Panc1 (cell line): ENCODE measurements around the gene ZCCHC24.

Experiments used
- POLR2AphosphoS5 ChIP-seq: IDR thresholded peaks from 2 replicates; pipeline ENCODE4 v1.6.1; 2012; ENCODE audit warnings: mild to moderate bottlenecking, low read depth, low read length, moderate library complexity
- SIN3A ChIP-seq: IDR thresholded peaks from 2 replicates; pipeline ENCODE4 v1.6.1; 2012; ENCODE audit warnings: low read depth, mild to moderate bottlenecking, low read length, moderate library complexity, borderline replicate concordance; ENCODE audit not compliant: insufficient read depth
- TCF7L2 ChIP-seq: IDR thresholded peaks from 2 replicates; pipeline ENCODE4 v1.6.1; 2011; ENCODE audit warnings: mild to moderate bottlenecking, low read depth, low read length, inconsistent platforms
- TF ChIP-seq, protein P1 (sequence below): fragments of 450-650 bp; IDR thresholded peaks from 2 replicates; pipeline ENCODE4 v1.5.1; 2017; ENCODE audit warnings: mild to moderate bottlenecking
- TF ChIP-seq, protein P2 (sequence below), 2 experiments: IDR thresholded peaks; 2 replicates each; pipeline ENCODE4 v1.6.1; 2011 to 2012; ENCODE audit warnings: low read depth in 2 of 2, control low read depth in 1 of 2, low read length in 1 of 2, mild to moderate bottlenecking in 1 of 2, moderate library complexity in 1 of 2; ENCODE audit not compliant: insufficient read depth in 1 of 2

DNA sequence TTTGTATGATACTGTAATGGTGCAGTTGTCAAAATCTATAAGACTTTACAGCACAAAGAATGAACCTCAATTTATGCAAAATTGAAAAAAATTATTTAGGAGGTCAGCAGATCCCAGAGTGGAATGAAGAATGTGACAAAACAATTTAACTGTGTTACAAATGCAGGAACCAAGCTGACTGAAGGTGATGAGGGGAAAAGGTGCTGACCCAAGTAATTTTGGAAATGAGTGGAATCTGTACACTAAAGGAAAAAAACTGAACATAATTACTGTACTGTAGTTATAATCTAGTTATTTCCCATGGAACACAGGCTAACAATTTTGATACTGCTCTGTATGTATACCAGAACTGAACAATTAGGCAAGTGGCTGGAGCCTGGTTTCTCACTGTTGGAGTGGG lies 31.2 kb upstream of the ZCCHC24 start:
- no peak for TF ChIP-seq POLR2AphosphoS5
- TF ChIP-seq, protein P1, sequence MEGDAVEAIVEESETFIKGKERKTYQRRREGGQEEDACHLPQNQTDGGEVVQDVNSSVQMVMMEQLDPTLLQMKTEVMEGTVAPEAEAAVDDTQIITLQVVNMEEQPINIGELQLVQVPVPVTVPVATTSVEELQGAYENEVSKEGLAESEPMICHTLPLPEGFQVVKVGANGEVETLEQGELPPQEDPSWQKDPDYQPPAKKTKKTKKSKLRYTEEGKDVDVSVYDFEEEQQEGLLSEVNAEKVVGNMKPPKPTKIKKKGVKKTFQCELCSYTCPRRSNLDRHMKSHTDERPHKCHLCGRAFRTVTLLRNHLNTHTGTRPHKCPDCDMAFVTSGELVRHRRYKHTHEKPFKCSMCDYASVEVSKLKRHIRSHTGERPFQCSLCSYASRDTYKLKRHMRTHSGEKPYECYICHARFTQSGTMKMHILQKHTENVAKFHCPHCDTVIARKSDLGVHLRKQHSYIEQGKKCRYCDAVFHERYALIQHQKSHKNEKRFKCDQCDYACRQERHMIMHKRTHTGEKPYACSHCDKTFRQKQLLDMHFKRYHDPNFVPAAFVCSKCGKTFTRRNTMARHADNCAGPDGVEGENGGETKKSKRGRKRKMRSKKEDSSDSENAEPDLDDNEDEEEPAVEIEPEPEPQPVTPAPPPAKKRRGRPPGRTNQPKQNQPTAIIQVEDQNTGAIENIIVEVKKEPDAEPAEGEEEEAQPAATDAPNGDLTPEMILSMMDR, result no peak
- no peak for TF ChIP-seq SIN3A
- TF ChIP-seq, protein P2, sequence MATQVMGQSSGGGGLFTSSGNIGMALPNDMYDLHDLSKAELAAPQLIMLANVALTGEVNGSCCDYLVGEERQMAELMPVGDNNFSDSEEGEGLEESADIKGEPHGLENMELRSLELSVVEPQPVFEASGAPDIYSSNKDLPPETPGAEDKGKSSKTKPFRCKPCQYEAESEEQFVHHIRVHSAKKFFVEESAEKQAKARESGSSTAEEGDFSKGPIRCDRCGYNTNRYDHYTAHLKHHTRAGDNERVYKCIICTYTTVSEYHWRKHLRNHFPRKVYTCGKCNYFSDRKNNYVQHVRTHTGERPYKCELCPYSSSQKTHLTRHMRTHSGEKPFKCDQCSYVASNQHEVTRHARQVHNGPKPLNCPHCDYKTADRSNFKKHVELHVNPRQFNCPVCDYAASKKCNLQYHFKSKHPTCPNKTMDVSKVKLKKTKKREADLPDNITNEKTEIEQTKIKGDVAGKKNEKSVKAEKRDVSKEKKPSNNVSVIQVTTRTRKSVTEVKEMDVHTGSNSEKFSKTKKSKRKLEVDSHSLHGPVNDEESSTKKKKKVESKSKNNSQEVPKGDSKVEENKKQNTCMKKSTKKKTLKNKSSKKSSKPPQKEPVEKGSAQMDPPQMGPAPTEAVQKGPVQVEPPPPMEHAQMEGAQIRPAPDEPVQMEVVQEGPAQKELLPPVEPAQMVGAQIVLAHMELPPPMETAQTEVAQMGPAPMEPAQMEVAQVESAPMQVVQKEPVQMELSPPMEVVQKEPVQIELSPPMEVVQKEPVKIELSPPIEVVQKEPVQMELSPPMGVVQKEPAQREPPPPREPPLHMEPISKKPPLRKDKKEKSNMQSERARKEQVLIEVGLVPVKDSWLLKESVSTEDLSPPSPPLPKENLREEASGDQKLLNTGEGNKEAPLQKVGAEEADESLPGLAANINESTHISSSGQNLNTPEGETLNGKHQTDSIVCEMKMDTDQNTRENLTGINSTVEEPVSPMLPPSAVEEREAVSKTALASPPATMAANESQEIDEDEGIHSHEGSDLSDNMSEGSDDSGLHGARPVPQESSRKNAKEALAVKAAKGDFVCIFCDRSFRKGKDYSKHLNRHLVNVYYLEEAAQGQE (IDR thresholded peaks at IDR 0.05; ENCODE audit: insufficient read depth in 1 of 2, low read depth in 2 of 2, low read length in 1 of 2), result no peak
- no peak for TF ChIP-seq TCF7L2
